Astrocyte of the hippocampus (primary cell): ENCODE measurements around the gene LILRB3.

ENCODE experiments used
- DNase-seq: peaks from one replicate; pipeline ENCODE4 v3.0.0; 2011; ENCODE audit warnings: low read depth, low spot score

LILRB3 gene

GRCh38 chr19:54168174-54168917 is 54.5 kb downstream of the LILRB3 start:
- peak; percentile 94 for DNase-seq
